ENCODE data around the gene GRID2. TPM values are rescaled to one million over a fixed set of nuclear protein-coding genes. Genes with fewer than 3 reads are reported as not detected.

The GRID2 gene
- total RNA-seq, 1 experiment from 2014 or later: not detected

DNA sequence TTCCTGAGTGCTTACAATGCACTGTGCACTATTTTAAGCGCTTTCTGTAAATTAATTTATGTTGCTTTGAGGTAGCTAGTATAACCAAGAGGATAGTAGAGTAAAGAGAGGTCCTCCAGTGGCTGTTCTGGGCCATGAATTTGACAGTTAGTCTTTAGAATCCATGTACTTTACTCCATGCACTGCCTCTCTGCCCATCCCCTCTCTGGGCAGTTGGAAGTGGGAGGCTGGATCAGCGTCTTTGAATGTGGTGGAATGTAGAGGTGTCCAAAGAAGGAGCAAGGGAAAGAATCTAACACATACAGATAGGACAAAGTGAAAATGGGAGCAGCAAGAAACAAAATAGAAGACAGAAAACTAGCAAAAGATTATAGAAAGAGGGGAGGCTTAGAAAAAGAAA, 712.6 kb downstream of the GRID2 start:
- H3K4me3 Mint-ChIP-seq (ENCODE audit: unreplicated experiment): no peak overlapping the region
- intact Hi-C loops (cut with micrococcal nuclease; ENCODE audit: unreplicated experiment): no loop called here
- BruUV-seq (replicated peaks): no TSS peak
- TF ChIP-seq, protein P1, sequence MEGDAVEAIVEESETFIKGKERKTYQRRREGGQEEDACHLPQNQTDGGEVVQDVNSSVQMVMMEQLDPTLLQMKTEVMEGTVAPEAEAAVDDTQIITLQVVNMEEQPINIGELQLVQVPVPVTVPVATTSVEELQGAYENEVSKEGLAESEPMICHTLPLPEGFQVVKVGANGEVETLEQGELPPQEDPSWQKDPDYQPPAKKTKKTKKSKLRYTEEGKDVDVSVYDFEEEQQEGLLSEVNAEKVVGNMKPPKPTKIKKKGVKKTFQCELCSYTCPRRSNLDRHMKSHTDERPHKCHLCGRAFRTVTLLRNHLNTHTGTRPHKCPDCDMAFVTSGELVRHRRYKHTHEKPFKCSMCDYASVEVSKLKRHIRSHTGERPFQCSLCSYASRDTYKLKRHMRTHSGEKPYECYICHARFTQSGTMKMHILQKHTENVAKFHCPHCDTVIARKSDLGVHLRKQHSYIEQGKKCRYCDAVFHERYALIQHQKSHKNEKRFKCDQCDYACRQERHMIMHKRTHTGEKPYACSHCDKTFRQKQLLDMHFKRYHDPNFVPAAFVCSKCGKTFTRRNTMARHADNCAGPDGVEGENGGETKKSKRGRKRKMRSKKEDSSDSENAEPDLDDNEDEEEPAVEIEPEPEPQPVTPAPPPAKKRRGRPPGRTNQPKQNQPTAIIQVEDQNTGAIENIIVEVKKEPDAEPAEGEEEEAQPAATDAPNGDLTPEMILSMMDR (IDR thresholded peaks at IDR 0.05; ENCODE audit: insufficient read depth in 1 of 2, low read depth in 1 of 2, low read length in 1 of 2, severe bottlenecking in 1 of 2, unreplicated experiment in 1 of 2): no peak
- Histone ChIP-seq H3K9me3 (no peaks in the 10 kb centered on the region), H3K27me3 (replicated peaks; ENCODE audit: control insufficient read depth, insufficient read depth, low read length) (no peaks in the 10 kb centered on the region), H3K4me3 (ENCODE audit: low read depth, low read length) (no peak overlapping the region), H3K36me3 (ENCODE audit: control insufficient read depth, insufficient read depth, low read length) (no peaks in the 10 kb centered on the region), H3K4me1 (no peaks in the 10 kb centered on the region)
- no peaks in the 10 kb centered on the region for H3K27me3 Mint-ChIP-seq (ENCODE audit: insufficient read depth, unreplicated experiment)
- no peaks in the 10 kb centered on the region for H3K36me3 Mint-ChIP-seq (ENCODE audit: insufficient read depth, unreplicated experiment)
- H3K4me1 Mint-ChIP-seq (ENCODE audit: low read depth, unreplicated experiment): no peaks in the 10 kb centered on the region
- no peak for DNase-seq
- ChIA-PET POLR2A (no interaction called here), CTCF (no interaction called here)
- no peak overlapping the region for H3K27ac Mint-ChIP-seq (ENCODE audit: unreplicated experiment)
- H3K9me3 Mint-ChIP-seq (ENCODE audit: unreplicated experiment): no peaks in the 10 kb centered on the region

DNA sequence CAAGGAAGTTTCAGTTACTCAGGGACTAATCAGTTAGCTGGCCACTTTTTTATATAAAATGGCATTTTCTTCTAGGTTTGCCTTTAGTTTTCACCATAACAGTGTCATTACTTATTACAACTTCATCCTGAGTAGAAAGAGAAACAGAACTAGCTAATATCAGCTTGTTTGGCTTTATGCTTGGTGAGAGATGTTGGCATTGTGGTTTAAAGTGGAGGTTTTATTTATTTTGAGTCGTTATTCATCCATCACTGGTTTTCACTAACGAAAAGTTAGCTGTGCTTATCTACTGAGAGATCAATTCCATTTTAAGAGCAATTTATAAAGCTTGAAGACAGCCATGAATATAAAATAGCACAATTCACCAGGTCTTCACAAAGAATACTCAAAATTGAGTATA, 714.5 kb downstream of the GRID2 start:
- POLR2A ChIA-PET: no interaction called here
- DNase-seq: no peak
- intact Hi-C loops (cut with micrococcal nuclease; ENCODE audit: unreplicated experiment): no loop called here
- Mint-ChIP-seq H3K4me3 (ENCODE audit: unreplicated experiment) (no peak overlapping the region), H3K27me3 (ENCODE audit: insufficient read depth, unreplicated experiment) (no peaks in the 10 kb centered on the region), H3K36me3 (ENCODE audit: insufficient read depth, unreplicated experiment) (no peaks in the 10 kb centered on the region), H3K4me1 (ENCODE audit: low read depth, unreplicated experiment) (no peaks in the 10 kb centered on the region), H3K27ac (ENCODE audit: unreplicated experiment) (no peak overlapping the region), H3K9me3 (ENCODE audit: unreplicated experiment) (no peaks in the 10 kb centered on the region)
- Histone ChIP-seq H3K4me1 (no peaks in the 10 kb centered on the region), H3K9me3 (no peaks in the 10 kb centered on the region), H3K36me3 (ENCODE audit: control insufficient read depth, insufficient read depth, low read length) (no peaks in the 10 kb centered on the region), H3K4me3 (ENCODE audit: low read depth, low read length) (no peak overlapping the region), H3K27me3 (replicated peaks; ENCODE audit: control insufficient read depth, insufficient read depth, low read length) (no peaks in the 10 kb centered on the region)
- TF ChIP-seq, protein P1 (IDR thresholded peaks at IDR 0.05; ENCODE audit: insufficient read depth in 1 of 2, low read depth in 1 of 2, low read length in 1 of 2, severe bottlenecking in 1 of 2, unreplicated experiment in 1 of 2): no peak
- CTCF ChIA-PET: no interaction called here
- no TSS peak for BruUV-seq (replicated peaks)

DNA sequence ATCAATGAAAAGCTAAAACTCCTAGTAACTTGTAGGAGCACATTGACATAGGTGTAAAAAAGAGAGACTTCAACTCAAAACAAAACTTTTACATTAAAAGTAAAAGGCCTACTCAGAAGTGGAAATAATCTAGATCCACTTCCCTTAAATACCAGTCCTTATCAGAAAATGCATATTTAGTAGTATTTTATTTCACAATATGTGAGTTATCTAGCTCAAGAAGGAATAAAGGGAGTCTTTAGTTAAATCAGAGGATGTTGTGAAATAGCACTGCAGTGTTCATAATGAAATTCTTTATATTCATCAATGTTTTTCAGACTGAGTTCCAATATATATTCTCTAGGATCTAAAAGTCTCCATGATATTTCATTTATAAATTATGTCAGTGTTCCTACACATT, 715.0 kb downstream of the GRID2 start:
- Histone ChIP-seq H3K4me1 (no peaks in the 10 kb centered on the region), H3K9me3 (no peaks in the 10 kb centered on the region), H3K27me3 (replicated peaks; ENCODE audit: control insufficient read depth, insufficient read depth, low read length) (no peaks in the 10 kb centered on the region), H3K4me3 (ENCODE audit: low read depth, low read length) (no peak overlapping the region), H3K36me3 (ENCODE audit: control insufficient read depth, insufficient read depth, low read length) (no peaks in the 10 kb centered on the region)
- no peaks in the 10 kb centered on the region for H3K27me3 Mint-ChIP-seq (ENCODE audit: insufficient read depth, unreplicated experiment)
- intact Hi-C loops (cut with micrococcal nuclease; ENCODE audit: unreplicated experiment): no loop called here
- BruUV-seq (replicated peaks): no TSS peak
- H3K27ac Mint-ChIP-seq (ENCODE audit: unreplicated experiment): no peak overlapping the region
- no peaks in the 10 kb centered on the region for H3K4me1 Mint-ChIP-seq (ENCODE audit: low read depth, unreplicated experiment)
- H3K4me3 Mint-ChIP-seq (ENCODE audit: unreplicated experiment): no peak overlapping the region
- CTCF ChIA-PET: no interaction called here
- H3K9me3 Mint-ChIP-seq (ENCODE audit: unreplicated experiment): no peaks in the 10 kb centered on the region
- TF ChIP-seq, protein P1 (IDR thresholded peaks at IDR 0.05; ENCODE audit: insufficient read depth in 1 of 2, low read depth in 1 of 2, low read length in 1 of 2, severe bottlenecking in 1 of 2, unreplicated experiment in 1 of 2): no peak
- POLR2A ChIA-PET: no interaction called here
- DNase-seq: no peak
- no peaks in the 10 kb centered on the region for H3K36me3 Mint-ChIP-seq (ENCODE audit: insufficient read depth, unreplicated experiment)
